HG03565 (cell line): Measurements from ENCODE around the gene TAF3.
"Not testable (repeated sequence)": the region's sequence is repeated elsewhere in the genome, so short reads cannot be mapped to it uniquely, and the experiment has no call there.

Experiments used
- ATAC-seq: cut with Tn5 transposase; IDR thresholded peaks from one replicate; pipeline ENCODE4 v1.9.1; 2021; ENCODE audit warnings: mild to moderate bottlenecking, moderate library complexity; ENCODE audit not compliant: unreplicated experiment

TAF3 gene

GRCh38 chr10:8026349-8027259, 208.3 kb downstream of the TAF3 start:
- ATAC-seq: no peak

GRCh38 chr10:8031211-8031610, 212.9 kb downstream of the TAF3 start:
- ATAC-seq: not testable (repeated sequence)

- ATAC-seq: no peak
Observed at GRCh38 chr10:8032558-8032957, 214.3 kb downstream of the TAF3 start.

GRCh38 chr10:8033812-8034465, 215.6 kb downstream of the TAF3 start:
- ATAC-seq: no peak

- ATAC-seq: no peak
Observed at GRCh38 chr10:8034466-8035005, 216.2 kb downstream of the TAF3 start.

GRCh38 chr10:8035006-8035640, 216.8 kb downstream of the TAF3 start:
- no peak for ATAC-seq

- ATAC-seq: no peak
Observed at GRCh38 chr10:8035641-8036470, 217.6 kb downstream of the TAF3 start.

- no peak for ATAC-seq
Observed at GRCh38 chr10:8036506-8037198, 218.3 kb downstream of the TAF3 start.

- ATAC-seq: no peak
Observed at GRCh38 chr10:8037199-8037801, 219.0 kb downstream of the TAF3 start.

GRCh38 chr10:8037941-8038894, 219.9 kb downstream of the TAF3 start:
- no peak for ATAC-seq

- no peak for ATAC-seq
Observed at GRCh38 chr10:8039321-8039881, 221.1 kb downstream of the TAF3 start.

- ATAC-seq: no peak
Observed at GRCh38 chr10:8040651-8041050, 222.3 kb downstream of the TAF3 start.

GRCh38 chr10:8041284-8041991, 223.1 kb downstream of the TAF3 start:
- ATAC-seq: no peak

GRCh38 chr10:8041992-8042720, 223.9 kb downstream of the TAF3 start:
- ATAC-seq: no peak

GRCh38 chr10:8042721-8043568, 224.6 kb downstream of the TAF3 start:
- ATAC-seq: no peak
